Urothelium cell line (cell line): ENCODE measurements around the gene ASCL4.
"Not testable (repeated sequence)": the region's sequence is repeated elsewhere in the genome, so short reads cannot be mapped to it uniquely, and the experiment has no call there.

Experiments used
- DNase-seq: peaks from one replicate; pipeline ENCODE4 v3.0.0; 2011; ENCODE audit warnings: low spot score, mixed read lengths
- FAIRE-seq: peaks from 2 replicates; lab custom pipeline; 2011; peaks lifted over from hg19 to GRCh38; lab: Jason Lieb, UNC

ASCL4 gene

GRCh38 chr12:107774349-107775029, at the start of gene ASCL4:
Gene ASCL4, plus strand, starts transcription at chr12:107774704. Its CDS starts 515 bp downstream, at chr12:107775219.
- no peak for FAIRE-seq
- peak; percentile 7 for DNase-seq

DNA sequence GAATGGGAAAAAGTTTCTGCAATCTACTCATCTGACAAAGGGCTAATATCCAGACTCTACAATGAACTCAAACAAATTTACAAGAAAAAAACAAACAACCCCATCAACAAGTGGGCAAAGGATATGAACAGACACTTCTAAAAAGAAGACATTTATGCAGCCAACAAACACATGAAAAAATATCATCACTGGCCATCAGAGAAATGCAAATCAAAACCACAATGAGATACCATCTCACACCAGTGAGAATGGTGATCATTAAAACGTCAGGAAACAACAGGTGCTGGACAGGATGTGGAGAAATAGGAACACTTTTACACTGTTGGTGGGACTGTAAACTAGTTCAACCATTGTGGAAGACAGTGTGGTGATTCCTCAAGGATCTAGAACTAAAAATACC, 47.2 kb upstream of the ASCL4 start:
- FAIRE-seq, DNase-seq: not testable (repeated sequence)

DNA sequence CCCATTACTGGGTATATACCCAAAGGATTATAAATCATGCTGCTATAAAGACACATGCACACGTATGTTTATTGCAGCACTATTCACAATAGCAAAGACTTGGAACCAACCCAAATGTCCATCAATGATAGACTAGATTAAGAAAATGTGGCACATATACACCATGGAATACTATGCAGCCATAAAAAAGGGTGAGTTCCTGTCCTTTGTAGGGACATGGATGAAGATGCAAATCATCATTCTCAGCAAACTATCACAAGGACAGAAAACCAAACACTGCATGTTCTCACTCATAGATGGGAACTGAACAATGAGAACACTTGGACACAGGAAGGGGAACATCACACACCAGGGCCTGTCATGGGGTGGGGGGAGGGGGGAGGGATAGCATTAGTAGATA, 46.8 kb upstream of the ASCL4 start:
- not testable (repeated sequence) for FAIRE-seq, DNase-seq

- no peak for DNase-seq
Measured at GRCh38 chr12:107730618-107731341, 43.7 kb upstream of the ASCL4 start.

DNA sequence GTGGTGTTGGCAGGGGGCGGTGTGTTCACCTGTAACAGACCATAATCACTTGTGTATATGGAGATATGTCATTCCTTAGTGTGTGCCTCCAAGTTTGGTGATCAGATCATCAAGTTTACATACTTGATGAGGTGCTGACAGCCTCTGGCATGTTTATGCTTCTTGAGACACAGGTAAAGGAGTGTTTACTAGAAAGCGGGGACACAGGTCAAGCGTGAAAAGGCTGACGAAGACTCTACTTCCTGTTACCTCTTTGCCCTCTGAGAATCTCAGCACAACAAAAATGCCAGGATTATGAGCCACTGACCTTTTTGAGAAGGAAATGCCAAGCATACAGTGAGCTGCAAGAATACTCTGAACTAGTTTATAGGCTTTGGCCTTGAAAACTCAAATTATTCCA, 43.1 kb upstream of the ASCL4 start:
- FAIRE-seq: no peak
- no peak for DNase-seq

More at GRCh38 chr12:107730618-107731341, 43.7 kb upstream of the ASCL4 start:
- FAIRE-seq: no peak

DNA sequence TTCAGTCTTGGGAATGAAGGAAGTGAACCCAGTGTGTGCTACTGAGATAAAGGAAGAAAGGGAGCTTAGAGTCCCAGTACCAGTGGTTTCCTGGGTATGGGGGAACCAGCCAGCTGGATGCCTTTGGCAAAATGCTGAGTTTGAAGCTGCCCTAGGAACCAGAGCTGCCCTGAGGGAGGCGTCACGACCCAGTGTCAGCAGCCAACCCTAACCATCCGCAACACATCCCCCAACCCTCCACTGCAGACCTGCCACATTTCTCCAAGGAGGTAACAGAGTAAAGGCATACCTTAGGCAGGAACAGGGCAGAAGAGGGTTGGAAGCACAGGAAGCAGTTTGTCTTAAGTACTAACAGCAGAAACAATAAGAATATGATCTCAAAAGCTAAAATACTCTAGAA, 42.1 kb upstream of the ASCL4 start:
- DNase-seq (no peak), FAIRE-seq (no peak)

DNA sequence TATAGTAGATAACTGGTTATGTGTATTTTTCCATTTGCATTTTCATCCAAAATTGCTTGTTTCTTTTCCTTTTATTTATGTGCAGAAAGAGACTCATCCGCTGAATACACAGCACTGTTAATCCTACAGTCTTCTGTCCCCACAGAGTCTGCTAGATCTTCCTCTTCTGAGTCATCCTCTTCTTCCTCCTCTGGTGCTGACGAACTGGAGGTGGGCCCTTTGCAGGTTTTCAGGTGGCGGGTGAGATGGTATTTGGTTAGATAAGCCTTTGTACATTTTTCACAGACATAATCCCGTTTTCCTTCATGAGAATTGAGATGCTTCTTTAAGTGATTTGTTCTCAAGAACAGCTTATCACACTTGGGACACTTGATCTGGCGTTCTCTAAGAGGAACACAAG, 40.4 kb upstream of the ASCL4 start:
- DNase-seq (no peak), FAIRE-seq (no peak)

GRCh38 chr12:107735763-107736162, 38.7 kb upstream of the ASCL4 start:
- DNase-seq (no peak), FAIRE-seq (no peak)

GRCh38 chr12:107736914-107737313, 37.6 kb upstream of the ASCL4 start:
- DNase-seq (no peak), FAIRE-seq (no peak)

- no peak for DNase-seq
Measured at GRCh38 chr12:107748472-107748871, 26.0 kb upstream of the ASCL4 start.

GRCh38 chr12:107749083-107749482, 25.4 kb upstream of the ASCL4 start:
- FAIRE-seq (no peak), DNase-seq (no peak)

More at GRCh38 chr12:107748472-107748871, 26.0 kb upstream of the ASCL4 start:
- FAIRE-seq: no peak

DNA sequence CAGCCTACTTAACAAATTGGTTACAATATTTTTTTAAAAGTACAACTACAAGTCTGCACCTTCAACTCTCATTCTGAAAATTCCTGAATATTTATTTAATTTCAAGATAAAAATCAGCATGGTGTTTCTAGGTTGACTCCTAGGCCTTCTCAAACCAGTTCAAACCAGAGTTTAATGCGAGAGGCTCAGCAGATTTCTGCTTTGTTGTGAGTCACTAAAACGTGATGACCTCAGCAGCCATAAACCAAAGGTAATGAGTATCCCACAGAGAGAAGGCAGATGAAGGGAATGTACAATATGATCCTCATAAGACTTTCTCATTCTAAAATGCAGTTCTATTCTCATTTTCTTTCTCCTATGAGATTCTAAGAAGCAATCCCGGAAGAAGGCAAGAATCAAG, 15.1 kb upstream of the ASCL4 start:
- FAIRE-seq (no peak), DNase-seq (peak; percentile 43)

- FAIRE-seq (no peak), DNase-seq (no peak)
Measured at GRCh38 chr12:107760207-107760808, 14.2 kb upstream of the ASCL4 start.

DNA sequence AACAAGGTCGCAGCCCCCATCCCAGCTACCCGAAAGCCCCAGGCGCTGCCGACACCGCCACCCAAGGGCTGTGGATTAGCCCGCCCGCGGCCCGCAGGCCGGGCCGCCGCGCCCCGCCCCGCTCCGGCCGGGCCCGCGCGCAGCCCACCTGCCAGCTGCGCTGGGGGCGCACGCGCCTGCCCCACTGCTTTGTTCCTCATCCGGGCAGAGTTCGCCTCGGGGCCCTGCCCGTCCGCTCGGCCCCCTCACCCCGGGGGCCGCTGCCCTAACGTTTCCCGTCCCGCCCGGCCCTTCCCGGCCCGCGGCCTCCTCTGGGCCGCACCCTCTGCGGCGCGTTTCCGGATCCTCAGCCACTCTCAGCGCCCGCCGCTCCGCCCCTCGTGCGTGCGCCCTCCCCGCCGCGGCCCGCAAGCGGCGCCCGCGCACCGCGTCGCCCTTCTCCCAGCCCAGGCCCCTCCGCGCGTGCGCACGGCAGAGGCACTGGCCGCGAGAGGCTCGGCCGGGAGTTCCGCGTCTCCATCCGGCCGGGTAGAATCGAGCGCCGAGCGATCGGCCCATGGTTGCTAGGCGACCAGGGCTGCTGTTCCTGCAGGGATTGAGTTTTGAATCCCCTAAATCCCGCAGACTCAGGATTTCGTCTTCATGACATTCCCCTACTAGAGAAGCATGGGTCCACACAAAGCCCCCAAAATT, 13.5 kb upstream of the ASCL4 start, which contains the start of gene PRDM4:
TSS of gene PRDM4 (minus strand) at position 329 of the 693 bp plus-strand sequence. CDS start 622 bp downstream, outside the sequence.
- DNase-seq (peak; percentile 95), FAIRE-seq (no peak)

GRCh38 chr12:107761502-107761904, 13.0 kb upstream of the ASCL4 start:
- no peak for DNase-seq
- FAIRE-seq: no peak

DNA sequence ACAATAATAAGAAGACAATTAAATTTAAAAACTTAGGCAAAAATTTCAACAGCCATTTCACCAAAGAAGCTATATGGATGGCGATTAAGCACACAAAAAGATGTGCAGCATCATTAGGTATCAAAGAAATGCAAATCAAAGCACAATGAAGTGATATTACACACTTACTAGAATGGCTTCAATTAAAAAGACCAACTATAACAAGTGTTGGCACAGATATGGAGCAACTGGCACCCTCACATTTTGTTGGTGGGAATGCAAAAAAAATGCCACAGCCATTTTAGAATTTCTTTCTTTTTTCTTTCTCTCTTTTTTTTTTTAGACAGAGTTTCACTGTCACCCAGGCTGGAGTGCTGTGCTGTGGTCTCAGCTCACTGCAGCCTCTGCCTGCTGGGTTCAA, 11.6 kb upstream of the ASCL4 start:
- FAIRE-seq (no peak), DNase-seq (no peak)

DNA sequence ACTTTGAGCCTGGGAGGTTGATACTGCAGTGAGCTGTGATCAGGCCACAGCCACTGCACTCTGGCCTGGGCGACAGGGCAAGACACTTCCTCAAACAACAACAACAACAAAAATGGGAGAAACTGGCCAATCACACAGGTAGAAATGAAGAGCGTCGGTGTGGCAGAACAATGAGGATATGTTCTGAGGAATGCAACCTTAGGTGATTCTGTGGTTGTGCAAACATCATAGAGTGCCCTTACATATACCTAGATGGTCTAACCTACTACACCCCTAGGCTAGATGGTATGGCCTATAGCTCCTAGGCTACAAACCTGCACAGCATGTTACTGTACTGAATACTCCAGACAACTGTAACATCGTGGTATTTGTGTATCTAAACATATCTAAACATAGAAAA, 9.9 kb upstream of the ASCL4 start:
- no peak for DNase-seq
- no peak for FAIRE-seq

DNA sequence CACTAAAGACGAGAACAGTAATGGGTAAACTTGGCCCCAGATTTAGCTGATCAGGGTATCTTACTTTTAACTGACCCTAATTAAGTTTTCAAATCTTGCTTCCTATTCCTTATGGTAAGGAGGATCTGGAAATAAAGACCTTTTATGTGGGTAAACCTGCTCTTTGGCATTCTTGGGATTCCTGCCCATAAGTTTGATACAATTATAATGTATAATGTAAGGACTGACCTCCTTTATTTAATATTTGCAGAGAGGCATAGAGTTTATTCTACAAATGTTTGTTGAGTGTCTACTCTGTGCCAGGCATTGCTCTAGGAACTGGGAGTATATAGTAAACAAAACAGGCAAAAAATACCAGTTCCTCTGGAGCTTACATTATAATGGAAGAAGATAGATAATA, 9.2 kb upstream of the ASCL4 start:
- DNase-seq (no peak), FAIRE-seq (no peak)

DNA sequence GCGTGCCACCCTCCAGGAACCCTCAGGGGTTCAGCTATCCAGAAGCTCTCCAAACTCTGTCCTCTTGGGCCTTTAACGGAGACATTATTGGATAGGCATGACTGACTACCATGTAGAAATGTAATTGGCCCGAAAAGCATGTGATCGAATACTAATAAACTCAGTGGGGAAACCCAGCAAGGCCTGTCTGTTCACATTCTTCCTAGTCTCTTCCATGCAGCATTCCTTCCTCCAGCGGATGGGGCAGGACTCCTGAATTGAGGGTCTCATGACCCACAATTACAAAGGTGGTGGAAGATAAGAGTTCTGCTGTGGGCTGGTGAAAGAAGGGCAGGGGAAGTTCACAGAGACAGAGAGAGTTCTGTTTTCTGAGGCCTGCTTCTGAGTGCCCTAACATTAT, 7.0 kb upstream of the ASCL4 start:
- FAIRE-seq (no peak), DNase-seq (no peak)

DNA sequence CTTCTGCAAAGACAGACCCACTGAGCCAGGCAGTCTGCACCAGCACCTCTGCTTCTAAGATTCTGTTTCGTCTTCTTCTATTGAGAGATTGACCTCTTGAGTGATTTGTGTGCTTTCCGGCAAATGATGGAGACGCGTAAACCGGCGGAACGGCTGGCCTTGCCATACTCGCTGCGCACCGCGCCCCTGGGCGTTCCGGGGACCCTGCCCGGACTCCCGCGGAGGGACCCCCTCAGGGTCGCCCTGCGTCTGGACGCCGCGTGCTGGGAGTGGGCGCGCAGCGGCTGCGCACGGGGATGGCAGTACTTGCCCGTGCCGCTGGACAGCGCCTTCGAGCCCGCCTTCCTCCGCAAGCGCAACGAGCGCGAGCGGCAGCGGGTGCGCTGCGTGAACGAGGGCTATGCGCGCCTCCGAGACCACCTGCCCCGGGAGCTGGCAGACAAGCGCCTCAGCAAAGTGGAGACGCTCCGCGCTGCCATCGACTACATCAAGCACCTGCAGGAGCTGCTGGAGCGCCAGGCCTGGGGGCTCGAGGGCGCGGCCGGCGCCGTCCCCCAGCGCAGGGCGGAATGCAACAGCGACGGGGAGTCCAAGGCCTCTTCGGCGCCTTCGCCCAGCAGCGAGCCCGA, 703 bp downstream of the ASCL4 start:
- FAIRE-seq: no peak
- peak; percentile 34 for DNase-seq

- FAIRE-seq (no peak), DNase-seq (no peak)
Measured at GRCh38 chr12:107776171-107776570, 1.7 kb downstream of the ASCL4 start.
